HFFc6 (cell line): ENCODE measurements around the gene SERPINA5. TPM values are rescaled to one million over a fixed set of nuclear protein-coding genes. Genes with fewer than 3 reads are reported as not detected.

Experiments used
- DNase-seq: peaks from one replicate; pipeline ENCODE4 v3.0.0-alpha.2; 2018
- H3K27ac Mint-ChIP-seq: 2 replicates; pipeline ENCODE4 v1.8.0; 2020; ENCODE audit warnings: mild to moderate bottlenecking, mixed read lengths
- H3K27me3 Mint-ChIP-seq: 2 replicates; pipeline ENCODE4 v1.8.0; 2021; ENCODE audit warnings: mild to moderate bottlenecking, moderate library complexity, mixed read lengths; ENCODE audit not compliant: insufficient read depth
- H3K36me3 Mint-ChIP-seq: 2 replicates; pipeline ENCODE4 v1.8.0; 2021; ENCODE audit warnings: low read depth, mixed read lengths
- H3K4me1 Mint-ChIP-seq: 2 replicates; pipeline ENCODE4 v1.8.0; 2020; ENCODE audit warnings: low read depth, mixed read lengths
- H3K4me3 Mint-ChIP-seq: 2 replicates; pipeline ENCODE4 v1.8.0; 2020; ENCODE audit warnings: mild to moderate bottlenecking, moderate library complexity, mixed read lengths
- H3K9me3 Mint-ChIP-seq: 2 replicates; pipeline ENCODE4 v1.8.0; 2020; ENCODE audit warnings: mild to moderate bottlenecking, mixed read lengths
- CTCF ChIP-seq: fragments of 200-600 bp; sonication (generic); IDR thresholded peaks from 2 replicates; pipeline ENCODE4 v1.5.0; 2021; ENCODE audit warnings: antibody characterized with exemption, mild to moderate bottlenecking
- total RNA-seq, 6 experiments: library from RNA; stranded (reverse); fragmentation: NEBNext Ultra II Directional; extraction: Animal tissue kit (Norgen Biotek cat#: 25700); gene quantifications; 2 replicates in 1 of 6; 3 replicates in 5 of 6; pipeline ENCODE4 v1.2.3, GENCODE V29; 2021

The SERPINA5 gene
- total RNA-seq, 6 experiments from 2014 or later = not detected

DNA sequence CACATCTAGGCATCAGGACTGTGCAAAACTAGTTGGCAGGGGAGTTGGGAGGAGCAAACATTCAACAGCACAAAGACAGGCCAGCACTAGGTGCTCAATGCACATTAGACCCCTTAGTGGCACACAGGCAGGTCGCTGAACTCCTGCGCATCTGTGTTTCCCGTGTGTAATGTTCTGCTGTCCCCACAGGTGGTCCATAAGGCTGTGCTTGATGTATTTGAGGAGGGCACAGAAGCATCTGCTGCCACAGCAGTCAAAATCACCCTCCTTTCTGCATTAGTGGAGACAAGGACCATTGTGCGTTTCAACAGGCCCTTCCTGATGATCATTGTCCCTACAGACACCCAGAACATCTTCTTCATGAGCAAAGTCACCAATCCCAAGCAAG is 42.2 kb downstream of the SERPINA5 start:
- no peak overlapping the region for H3K27ac Mint-ChIP-seq
- no peak overlapping the region for H3K4me3 Mint-ChIP-seq
- H3K27me3 Mint-ChIP-seq = no peaks in the 10 kb centered on the region; the same call in 1 of the 2 replicates
- DNase-seq = no peak
- no peaks in the 10 kb centered on the region; the same call in 1 of the 2 replicates for H3K36me3 Mint-ChIP-seq
- H3K9me3 Mint-ChIP-seq = peaks cover 46% of the 10 kb centered on the region
- TF ChIP-seq CTCF = no peak
- H3K4me1 Mint-ChIP-seq = no peaks in the 10 kb centered on the region

GRCh38 chr14:94623856-94624499 is 42.8 kb downstream of the SERPINA5 start:
- Mint-ChIP-seq H3K4me1 (no peaks in the 10 kb centered on the region), H3K27ac (no peak overlapping the region), H3K27me3 (no peaks in the 10 kb centered on the region; the same call in 1 of the 2 replicates), H3K4me3 (no peak overlapping the region), H3K9me3 (peaks cover 47% of the 10 kb centered on the region), H3K36me3 (no peaks in the 10 kb centered on the region; the same call in 1 of the 2 replicates)
- no peak for DNase-seq
- TF ChIP-seq CTCF = no peak

GRCh38 chr14:94624537-94625352 is 43.5 kb downstream of the SERPINA5 start:
- Mint-ChIP-seq H3K27ac (no peak overlapping the region), H3K4me3 (no peak overlapping the region), H3K4me1 (no peaks in the 10 kb centered on the region), H3K36me3 (no peaks in the 10 kb centered on the region; the same call in 1 of the 2 replicates), H3K27me3 (no peaks in the 10 kb centered on the region; the same call in 1 of the 2 replicates), H3K9me3 (peaks cover 44% of the 10 kb centered on the region)
- no peak for DNase-seq
- no peak for TF ChIP-seq CTCF

DNA sequence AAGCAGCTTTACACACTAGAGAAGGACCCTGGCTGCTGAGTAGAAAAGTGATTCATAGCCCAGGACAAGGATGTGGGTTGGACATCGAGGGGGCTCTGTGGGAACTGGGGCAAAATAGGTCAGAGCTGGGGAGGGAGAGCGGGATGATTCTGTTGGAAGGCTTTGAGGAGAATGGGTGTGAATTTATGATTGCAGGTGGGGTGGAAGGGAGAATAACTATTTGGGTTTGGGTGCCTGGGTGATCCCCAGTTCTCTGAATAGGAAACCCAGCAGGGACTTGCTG is 44.1 kb downstream of the SERPINA5 start:
- no peaks in the 10 kb centered on the region; the same call in 1 of the 2 replicates for H3K36me3 Mint-ChIP-seq
- H3K27me3 Mint-ChIP-seq = no peaks in the 10 kb centered on the region; the same call in 1 of the 2 replicates
- peaks cover 44% of the 10 kb centered on the region for H3K9me3 Mint-ChIP-seq
- H3K4me3 Mint-ChIP-seq = no peak overlapping the region
- no peak overlapping the region for H3K27ac Mint-ChIP-seq
- H3K4me1 Mint-ChIP-seq = no peaks in the 10 kb centered on the region
- no peak for DNase-seq
- TF ChIP-seq CTCF = no peak

DNA sequence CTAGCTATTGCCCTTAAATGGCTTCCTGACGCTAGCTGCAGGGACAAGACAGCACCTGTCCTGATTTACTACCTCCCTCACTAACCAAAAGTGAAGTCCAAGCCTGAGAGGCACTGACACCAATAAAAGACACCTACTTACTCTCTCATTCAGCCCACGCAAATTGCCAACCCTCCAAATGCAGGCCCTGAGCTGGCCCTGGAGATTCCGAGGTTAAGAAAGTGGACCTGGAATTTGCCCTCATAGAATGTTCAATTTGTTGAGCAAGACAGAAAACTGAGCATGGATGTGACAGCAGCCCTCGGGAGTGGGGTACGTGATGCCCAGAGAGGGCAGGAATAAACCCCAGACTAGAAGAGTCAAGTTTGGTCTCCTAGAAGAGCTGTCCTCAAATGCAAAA is 47.4 kb downstream of the SERPINA5 start:
- Mint-ChIP-seq H3K4me3 (no peak overlapping the region), H3K27me3 (no peaks in the 10 kb centered on the region), H3K9me3 (peaks cover 42% of the 10 kb centered on the region), H3K36me3 (no peaks in the 10 kb centered on the region), H3K4me1 (no peaks in the 10 kb centered on the region), H3K27ac (no peak overlapping the region)
- no peak for TF ChIP-seq CTCF
- no peak for DNase-seq
